ENCODE measurements around the gene TMEM270. TPM values are rescaled to one million over a fixed set of nuclear protein-coding genes. Genes with fewer than 3 reads are reported as not detected.
A peak's percentile ranks its signal among the peaks of the same experiment; 100 is the strongest.

Gene TMEM270
- polyA plus RNA-seq, 2 of the 4 experiments (the other 2 are of a cell fraction): not detected

- WGBS (ENCODE audit: missing lambda C conversion rate): 61% methylated on average over 12 of the region's 24 CpGs
- H3K4me2 ChIP-seq: no peak overlapping the region
- no peak for FAIRE-seq
- H3K4me1 ChIP-seq: peaks cover 10% of the 10 kb centered on the region; the same call in 2 of the 3 replicates
- no peak for DNase-seq (ENCODE audit: low read depth in 1 of 2, low spot score in 1 of 2)
- POLR2A ChIA-PET: no interaction called here
- peak overlapping the region in 1 of 2 experiments; percentile 58; a peak in 1 of 6 replicates for H3K27ac ChIP-seq
- H3K9me3 ChIP-seq: no peaks in the 10 kb centered on the region
- 0 out of 6 replicates have a peak, but pooled peaks of 1 of the 2 experiments have one; percentile 8 for ATAC-seq
- CTCF ChIA-PET: interaction anchor here (0.9 to 3.5 kb wide), 5 partner anchors 13 to 531 kb away, joined by 4 to 23 read pairs (median 5); no protein-coding TSS in a partner anchor
- H3K4me3 ChIP-seq: no peak overlapping the region
- no peak for TF ChIP-seq HMGXB4 (CRISPR knock-in tag; IDR thresholded peaks at IDR 0.05; ENCODE audit: borderline replicate concordance)
- TF ChIP-seq MAFK (IDR thresholded peaks at IDR 0.05; ENCODE audit: partially characterized antibody): peak; percentile 76
These were observed 8.2 kb downstream of the TMEM270 start for GRCh38 chr7:73869011-73869798.

GRCh38 chr7:73870041-73870492 lies 9.1 kb downstream of the TMEM270 start:
- Histone ChIP-seq H3K4me1 (peaks cover 10% of the 10 kb centered on the region; the same call in 2 of the 3 replicates), H3K4me2 (no peak overlapping the region), H3K27ac (peak overlapping the region in 1 of 2 experiments; percentile 58; a peak in 3 of 6 replicates), H3K4me3 (no peak overlapping the region), H3K9me3 (no peaks in the 10 kb centered on the region)
- no peak for FAIRE-seq
- TF ChIP-seq ATOH8 (CRISPR knock-in tag; IDR thresholded peaks at IDR 0.05; ENCODE audit: low read depth): no peak
- no peak for TF ChIP-seq JUN (IDR thresholded peaks at IDR 0.05)
- TF ChIP-seq TP53 (CRISPR knock-in tag; IDR thresholded peaks at IDR 0.05): no peak
- no peak for TF ChIP-seq KDM1A (IDR thresholded peaks at IDR 0.05; ENCODE audit: low read depth)
- no peak for TF ChIP-seq USF2 (IDR thresholded peaks at IDR 0.05)
- TF ChIP-seq MAX (IDR thresholded peaks at IDR 0.05): no peak
- no peak for TF ChIP-seq KDM5A (IDR thresholded peaks at IDR 0.05)
- no peak for TF ChIP-seq POLR2AphosphoS2 (conservative IDR thresholded peaks at IDR 0.05; ENCODE audit: low read length)
- no peak for TF ChIP-seq ZFP36 (IDR thresholded peaks at IDR 0.05; ENCODE audit: borderline replicate concordance, partially characterized antibody)
- no peak for TF ChIP-seq SREBF2 (IDR thresholded peaks at IDR 0.05)
- TF ChIP-seq RNF2 (IDR thresholded peaks at IDR 0.05; ENCODE audit: borderline replicate concordance, low read depth): no peak
- TF ChIP-seq RCOR1 (IDR thresholded peaks at IDR 0.05; ENCODE audit: low read depth, low read length): no peak
- no peak for TF ChIP-seq HES2 (IDR thresholded peaks at IDR 0.05)
- TF ChIP-seq BHLHE40 (IDR thresholded peaks at IDR 0.05; ENCODE audit: low read depth, low read length): no peak
- no peak for TF ChIP-seq FOSB (CRISPR knock-in tag; IDR thresholded peaks at IDR 0.05)
- no peak for TF ChIP-seq ELK1 (IDR thresholded peaks at IDR 0.05; ENCODE audit: low read depth, low read length)
- ChIA-PET POLR2A (no interaction called here), CTCF (interaction anchor here (0.8 to 3.5 kb wide), 6 partner anchors 11 to 531 kb away, joined by 3 to 23 read pairs (median 5); no protein-coding TSS in a partner anchor)
- no peak for DNase-seq (ENCODE audit: low read depth in 1 of 2, low spot score in 1 of 2)
- 73% methylated on average over 15 of the region's 15 CpGs for WGBS (ENCODE audit: missing lambda C conversion rate)
- ATAC-seq: no peak; a peak in 2 of 6 replicates
